NCI-H345 treated with DMSO at 0.1 percent for 48 hours (cell line): ENCODE measurements around the gene BICD1.
"Not testable (repeated sequence)": the region's sequence is repeated elsewhere in the genome, so short reads cannot be mapped to it uniquely, and the experiment has no call there.

Source experiments
- DNase-seq: peaks from one replicate; lab custom pipeline; 2025; ENCODE audit not compliant: unreplicated experiment; lab: John Stamatoyannopoulos, UW

BICD1 gene

GRCh38 chr12:32106517-32107358 is at the start of gene BICD1:
Gene BICD1 (plus strand): TSS chr12:32106847. CDS start chr12:32107332, 485 bp downstream.
- DNase-seq, result peak; percentile 46

DNA sequence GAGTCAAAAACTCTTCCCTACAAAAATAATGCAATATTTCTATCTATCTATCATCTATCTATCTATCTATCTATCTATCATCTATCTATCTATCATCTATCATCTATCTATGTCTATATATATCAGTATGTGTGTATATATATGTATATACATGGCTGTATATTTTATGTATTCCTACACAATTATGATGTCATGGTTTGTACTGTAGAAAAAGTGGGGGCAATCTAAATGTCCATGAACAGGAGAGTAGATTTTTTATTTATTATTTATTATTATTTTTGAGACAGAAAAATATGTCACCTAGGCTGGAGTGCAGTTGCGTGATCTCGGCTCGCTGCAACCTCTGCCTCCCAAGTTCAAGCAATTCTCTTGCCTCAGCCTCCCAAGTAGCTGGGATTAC is 45.6 kb upstream of the BICD1 start:
- DNase-seq, result no peak

GRCh38 chr12:32062881-32063280 is 43.8 kb upstream of the BICD1 start:
- no peak for DNase-seq

- DNase-seq, result no peak
Observed at GRCh38 chr12:32063796-32064195, 42.9 kb upstream of the BICD1 start.

DNA sequence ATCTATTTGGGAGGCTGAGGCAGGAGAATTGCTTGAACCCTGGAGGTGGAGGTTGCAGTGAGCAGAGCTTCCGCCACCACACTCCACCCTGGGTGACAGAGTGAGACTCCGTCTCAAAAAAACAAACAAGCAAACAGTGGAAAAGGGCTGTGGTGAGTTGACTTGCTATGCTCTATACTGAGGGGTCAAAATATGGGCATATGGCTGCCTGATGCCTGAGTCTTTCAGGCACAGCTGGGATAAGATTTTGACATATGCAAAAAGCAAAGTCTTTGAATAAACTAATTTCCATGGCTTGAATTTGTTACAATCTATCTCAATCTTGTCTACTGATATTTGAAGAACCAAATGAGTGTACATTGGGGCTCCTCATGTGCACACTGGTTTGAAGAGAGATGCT is 40.4 kb upstream of the BICD1 start:
- DNase-seq, result no peak

DNA sequence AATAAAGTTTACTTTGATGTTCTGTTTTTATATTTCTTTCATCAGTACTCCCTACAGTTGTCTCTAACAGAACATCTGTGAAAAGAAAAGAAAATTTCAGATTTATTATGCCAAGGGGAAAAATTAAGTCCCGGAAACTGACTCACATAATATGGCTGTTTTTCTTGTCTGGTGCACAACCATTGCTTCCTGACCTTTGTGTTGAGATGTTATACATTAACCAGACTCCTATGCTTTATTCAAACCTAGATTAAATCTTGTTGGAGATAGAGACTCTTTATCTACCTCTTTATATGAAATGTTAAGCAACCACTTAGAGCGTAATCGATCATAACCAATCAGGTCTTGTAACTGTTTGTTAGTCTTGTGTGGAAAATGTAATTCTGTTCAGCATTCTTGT is 37.6 kb upstream of the BICD1 start:
- no peak for DNase-seq

- no peak for DNase-seq
Observed at GRCh38 chr12:32069731-32070130, 36.9 kb upstream of the BICD1 start.

DNA sequence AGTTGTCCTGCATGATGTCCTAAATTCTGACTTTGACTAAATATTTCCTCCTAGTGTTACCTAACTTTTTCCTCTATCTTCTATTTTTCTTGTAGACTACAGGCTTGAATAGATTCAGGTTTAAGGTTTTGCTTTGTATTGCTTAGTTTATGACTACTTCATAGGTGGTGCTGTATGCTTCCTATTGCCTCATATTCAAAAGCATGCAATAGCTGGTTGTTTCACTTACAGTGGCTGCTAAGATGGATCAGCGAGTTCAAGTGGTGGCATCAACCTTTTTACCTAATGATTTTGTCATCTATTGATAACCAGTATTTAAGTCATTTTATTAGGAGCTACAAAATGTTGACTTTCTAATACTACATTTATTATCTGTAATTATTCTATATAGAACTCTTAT is 36.3 kb upstream of the BICD1 start:
- no peak for DNase-seq

GRCh38 chr12:32072102-32072501 is 34.5 kb upstream of the BICD1 start:
- DNase-seq, result no peak

- DNase-seq, result no peak
Observed at GRCh38 chr12:32074432-32074831, 32.2 kb upstream of the BICD1 start.

- DNase-seq, result no peak
Observed at GRCh38 chr12:32076941-32077340, 29.7 kb upstream of the BICD1 start.

DNA sequence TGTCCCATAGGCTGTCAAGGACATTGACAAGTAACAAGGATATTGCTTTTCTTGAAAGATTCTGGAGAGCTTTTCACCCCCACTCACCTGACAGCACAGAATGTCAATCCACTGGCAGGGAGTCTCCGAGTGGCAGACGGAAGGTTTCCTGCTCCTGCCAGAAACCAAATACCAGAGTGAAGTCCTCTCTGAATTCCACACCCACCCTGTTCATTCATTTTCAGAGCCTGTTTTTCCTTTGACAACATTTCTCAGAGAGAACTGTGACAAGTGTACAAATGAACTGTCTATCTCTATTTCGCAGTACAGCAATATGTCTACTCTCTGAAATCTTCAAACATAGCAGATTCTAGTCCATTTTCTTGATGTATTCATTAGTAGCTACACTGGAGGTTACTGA is 26.2 kb upstream of the BICD1 start:
- DNase-seq, result no peak

GRCh38 chr12:32083489-32083888 is 23.2 kb upstream of the BICD1 start:
- no peak for DNase-seq

- no peak for DNase-seq
Observed at GRCh38 chr12:32084017-32084688, 22.5 kb upstream of the BICD1 start.

GRCh38 chr12:32084753-32085152 is 21.9 kb upstream of the BICD1 start:
- no peak for DNase-seq

DNA sequence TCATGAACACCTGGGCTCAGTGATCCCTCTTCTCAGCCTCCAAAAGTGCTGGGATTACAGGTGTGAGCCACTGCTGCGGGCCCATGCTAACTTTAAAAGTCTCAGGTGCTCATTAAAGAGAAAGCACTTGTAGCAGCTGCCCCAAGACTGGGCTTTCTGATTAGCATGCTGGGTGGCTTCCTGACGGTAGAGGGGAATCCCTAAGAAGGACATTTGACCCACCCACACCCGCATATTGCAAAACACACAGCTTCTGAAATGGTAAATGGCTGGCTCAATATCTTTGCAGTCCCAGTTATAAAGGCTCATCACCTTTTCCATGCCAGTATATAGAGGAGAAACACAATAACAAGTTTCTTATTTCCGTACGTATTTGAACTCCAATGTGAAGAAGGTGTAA is 19.3 kb upstream of the BICD1 start:
- DNase-seq, result no peak

- DNase-seq, result no peak
Observed at GRCh38 chr12:32089156-32089555, 17.5 kb upstream of the BICD1 start.

- no peak for DNase-seq
Observed at GRCh38 chr12:32089586-32089985, 17.1 kb upstream of the BICD1 start.

- DNase-seq, result no peak
Observed at GRCh38 chr12:32091696-32092095, 15.0 kb upstream of the BICD1 start.

DNA sequence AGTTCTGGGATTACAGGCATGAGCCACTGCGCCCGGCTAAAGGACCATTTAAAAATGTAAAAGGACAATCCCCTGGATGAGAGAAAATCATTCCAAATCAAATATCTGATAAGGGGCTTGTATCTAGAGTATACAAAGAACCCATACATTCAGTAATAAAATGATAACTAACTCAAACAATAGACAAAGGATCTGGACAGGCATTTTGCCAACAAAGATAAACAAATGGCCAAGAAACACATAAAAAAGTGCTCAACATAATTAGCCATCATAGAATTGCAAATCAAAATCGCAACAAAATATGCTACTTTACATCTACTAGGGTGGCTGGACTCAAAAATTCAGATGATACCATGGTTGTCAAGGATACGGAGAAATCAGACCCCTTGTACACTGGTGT is 8.5 kb upstream of the BICD1 start:
- DNase-seq, result no peak

DNA sequence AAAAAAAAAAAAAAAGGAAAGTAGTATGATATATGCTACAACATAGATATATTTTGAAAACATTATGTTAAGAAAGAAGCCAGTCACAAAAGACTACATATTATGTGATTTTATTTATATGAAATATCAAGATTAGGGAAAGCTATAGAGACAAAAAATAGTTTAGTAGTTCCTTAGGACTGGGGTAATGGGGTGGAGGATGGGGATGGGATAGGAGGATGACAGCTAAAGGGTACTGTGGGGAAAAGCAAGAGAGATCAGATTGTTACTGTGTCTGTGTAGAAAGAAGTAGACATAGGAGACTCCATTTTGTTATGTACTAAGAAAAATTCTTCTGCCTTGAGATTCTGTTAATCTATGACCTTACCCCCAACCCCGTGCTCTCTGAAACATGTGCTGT is 7.4 kb upstream of the BICD1 start:
- not testable (repeated sequence) for DNase-seq

DNA sequence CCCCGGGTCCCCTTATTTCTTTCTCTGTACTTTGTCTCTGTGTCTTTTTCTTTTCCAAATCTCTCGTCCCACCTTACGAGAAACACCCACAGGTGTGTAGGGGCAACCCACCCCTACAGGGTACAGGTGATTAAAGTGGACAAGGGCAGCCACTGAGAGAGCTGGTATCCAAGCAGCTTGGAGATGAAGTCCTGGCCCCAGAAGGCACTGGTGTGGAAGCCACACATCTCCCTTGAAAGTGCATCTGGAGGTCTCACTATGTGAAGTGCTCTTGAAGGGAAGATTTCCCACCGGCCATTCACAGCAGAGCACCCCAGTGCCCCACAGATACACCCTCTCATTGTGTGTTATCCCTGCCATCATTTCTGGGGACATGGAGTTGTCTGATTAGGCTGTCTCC is 6.3 kb upstream of the BICD1 start:
- no peak for DNase-seq

- no peak for DNase-seq
Observed at GRCh38 chr12:32100888-32101287, 5.8 kb upstream of the BICD1 start.
